Measurements from ENCODE around the gene KLHL29.

DNA sequence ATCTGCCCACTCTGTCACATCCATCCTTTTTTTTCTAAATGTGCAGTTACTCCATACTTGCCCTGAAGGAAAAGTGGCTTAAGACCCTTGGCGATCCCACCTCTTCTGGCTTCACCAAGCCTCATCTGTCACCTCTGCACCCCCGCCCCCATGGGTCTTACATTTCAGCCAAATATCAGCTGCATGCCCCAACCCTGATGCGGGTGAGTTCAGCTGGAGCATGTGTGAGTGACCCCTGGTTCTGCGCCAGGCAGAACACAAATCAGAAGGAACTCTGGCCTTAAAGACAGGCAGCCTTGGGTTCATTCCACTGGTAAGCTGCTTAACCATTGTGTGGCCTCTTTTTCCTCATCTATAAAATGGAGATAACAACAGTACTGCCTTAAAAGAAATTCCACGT lies 194.7 kb downstream of the KLHL29 start:
- no peak for TF ChIP-seq SP1 (IDR thresholded peaks at IDR 0.05; ENCODE audit: low read depth, low read length)
- TF ChIP-seq ZZZ3 (IDR thresholded peaks at IDR 0.05; ENCODE audit: control insufficient read depth, insufficient read length, low read depth) = no peak
- no peak for TF ChIP-seq YY1 (IDR thresholded peaks at IDR 0.05; ENCODE audit: low read depth, low read length)
- TF ChIP-seq POLR2AphosphoS5 (IDR thresholded peaks at IDR 0.05; ENCODE audit: low read length) = no peak
